22Rv1 (cell line): ENCODE results near the gene RBSN.

Experiments used
- H3K27ac ChIP-seq: fragments of 450-650 bp; 2 replicates; pipeline ENCODE4 v1.5.1; 2017
- ZFX ChIP-seq: fragments of 450-650 bp; IDR thresholded peaks from 2 replicates; pipeline ENCODE4 v1.6.1; 2017; ENCODE audit warnings: antibody characterized with exemption, borderline replicate concordance
- TF ChIP-seq, protein P1 (sequence below): fragments of 450-650 bp; IDR thresholded peaks from 2 replicates; pipeline ENCODE4 v1.5.1; 2017; ENCODE audit warnings: mild to moderate bottlenecking

RBSN gene

GRCh38 chr3:15083252-15083651, 15.7 kb downstream of the RBSN start:
- H3K27ac ChIP-seq = no peak overlapping the region
- TF ChIP-seq, protein P1, sequence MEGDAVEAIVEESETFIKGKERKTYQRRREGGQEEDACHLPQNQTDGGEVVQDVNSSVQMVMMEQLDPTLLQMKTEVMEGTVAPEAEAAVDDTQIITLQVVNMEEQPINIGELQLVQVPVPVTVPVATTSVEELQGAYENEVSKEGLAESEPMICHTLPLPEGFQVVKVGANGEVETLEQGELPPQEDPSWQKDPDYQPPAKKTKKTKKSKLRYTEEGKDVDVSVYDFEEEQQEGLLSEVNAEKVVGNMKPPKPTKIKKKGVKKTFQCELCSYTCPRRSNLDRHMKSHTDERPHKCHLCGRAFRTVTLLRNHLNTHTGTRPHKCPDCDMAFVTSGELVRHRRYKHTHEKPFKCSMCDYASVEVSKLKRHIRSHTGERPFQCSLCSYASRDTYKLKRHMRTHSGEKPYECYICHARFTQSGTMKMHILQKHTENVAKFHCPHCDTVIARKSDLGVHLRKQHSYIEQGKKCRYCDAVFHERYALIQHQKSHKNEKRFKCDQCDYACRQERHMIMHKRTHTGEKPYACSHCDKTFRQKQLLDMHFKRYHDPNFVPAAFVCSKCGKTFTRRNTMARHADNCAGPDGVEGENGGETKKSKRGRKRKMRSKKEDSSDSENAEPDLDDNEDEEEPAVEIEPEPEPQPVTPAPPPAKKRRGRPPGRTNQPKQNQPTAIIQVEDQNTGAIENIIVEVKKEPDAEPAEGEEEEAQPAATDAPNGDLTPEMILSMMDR = no peak
- no peak for TF ChIP-seq ZFX

GRCh38 chr3:15081960-15082664, 16.8 kb downstream of the RBSN start:
- H3K27ac ChIP-seq = no peak overlapping the region
- no peak for TF ChIP-seq ZFX
- TF ChIP-seq, protein P1 = no peak

DNA sequence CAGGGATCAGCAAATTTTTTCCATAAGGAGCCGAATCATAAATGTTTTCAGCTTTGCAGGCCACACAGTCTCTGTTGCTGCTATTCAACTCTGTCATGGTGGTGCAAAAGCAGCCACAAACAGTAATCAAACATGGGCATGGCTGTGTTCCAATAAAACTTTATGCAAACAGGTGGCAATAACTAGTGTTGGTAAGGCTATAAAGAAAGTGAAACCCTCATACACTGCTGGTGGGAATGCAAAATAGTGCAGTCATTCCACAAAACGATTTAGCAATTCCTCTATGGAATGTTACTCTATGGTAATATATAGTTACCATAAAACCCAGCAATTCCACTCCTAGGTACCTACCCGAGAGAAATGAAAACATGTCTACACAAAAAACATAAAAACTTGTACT, 19.9 kb downstream of the RBSN start:
- H3K27ac ChIP-seq = no peak overlapping the region
- TF ChIP-seq, protein P1 = no peak
- TF ChIP-seq ZFX = no peak

DNA sequence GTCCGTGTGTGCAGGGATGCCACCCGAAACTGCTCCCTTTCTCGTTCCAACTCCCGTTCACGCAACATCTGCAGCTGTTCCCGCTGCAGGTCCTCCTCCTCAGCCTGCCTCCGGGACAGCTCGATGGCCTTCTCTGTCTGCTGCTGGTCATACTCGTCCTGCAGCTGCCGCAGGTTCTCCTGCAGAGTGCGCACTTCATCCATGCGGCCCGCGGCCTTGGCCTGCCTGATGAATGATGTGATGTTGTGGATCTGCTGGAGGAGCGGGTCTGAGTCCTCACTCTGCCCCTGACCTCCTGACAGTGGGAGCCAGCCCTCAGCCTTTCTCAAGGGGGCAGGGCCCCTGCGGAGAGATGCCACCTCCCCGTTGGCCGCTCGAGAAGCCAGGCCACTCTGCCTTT, 24.4 kb downstream of the RBSN start:
- TF ChIP-seq ZFX = no peak
- TF ChIP-seq, protein P1 = no peak
- H3K27ac ChIP-seq = no peak overlapping the region

GRCh38 chr3:15071699-15072098, 27.2 kb downstream of the RBSN start:
- TF ChIP-seq ZFX = no peak
- TF ChIP-seq, protein P1 = no peak
- H3K27ac ChIP-seq = no peak overlapping the region

- TF ChIP-seq, protein P1 = no peak
- TF ChIP-seq ZFX = no peak
- H3K27ac ChIP-seq = no peak overlapping the region
Measured at GRCh38 chr3:15069441-15069840, 29.5 kb downstream of the RBSN start.

DNA sequence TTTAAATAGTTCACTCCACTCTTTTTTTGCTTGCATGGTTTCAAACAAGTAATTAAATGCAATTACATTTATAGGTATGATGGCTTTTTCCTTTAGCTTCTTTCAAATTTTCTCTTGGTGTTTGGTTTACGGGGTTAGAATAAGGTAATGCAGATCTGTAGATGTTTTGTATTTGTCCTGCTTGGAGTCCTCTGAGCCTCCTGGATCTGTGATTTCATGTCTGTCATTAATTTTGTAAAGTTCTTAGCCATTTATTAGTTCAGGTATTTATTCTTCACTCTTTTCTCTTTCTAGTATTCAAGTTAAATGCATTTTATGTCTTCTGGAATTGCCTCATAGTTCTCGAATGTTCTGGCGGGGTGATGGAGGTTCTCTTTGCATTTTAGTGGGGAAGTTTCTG, 32.5 kb downstream of the RBSN start:
- TF ChIP-seq ZFX = no peak
- TF ChIP-seq, protein P1 = no peak
- no peak overlapping the region for H3K27ac ChIP-seq
